HCEC 1CT (cell line): ENCODE results near the gene HILPDA.
A peak's percentile ranks its signal among the peaks of the same experiment; 100 is the strongest.

Experiments
- DNase-seq: peaks from one replicate; pipeline ENCODE4 v3.0.0-alpha.2; 2017

HILPDA gene, protein sequence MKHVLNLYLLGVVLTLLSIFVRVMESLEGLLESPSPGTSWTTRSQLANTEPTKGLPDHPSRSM

DNA sequence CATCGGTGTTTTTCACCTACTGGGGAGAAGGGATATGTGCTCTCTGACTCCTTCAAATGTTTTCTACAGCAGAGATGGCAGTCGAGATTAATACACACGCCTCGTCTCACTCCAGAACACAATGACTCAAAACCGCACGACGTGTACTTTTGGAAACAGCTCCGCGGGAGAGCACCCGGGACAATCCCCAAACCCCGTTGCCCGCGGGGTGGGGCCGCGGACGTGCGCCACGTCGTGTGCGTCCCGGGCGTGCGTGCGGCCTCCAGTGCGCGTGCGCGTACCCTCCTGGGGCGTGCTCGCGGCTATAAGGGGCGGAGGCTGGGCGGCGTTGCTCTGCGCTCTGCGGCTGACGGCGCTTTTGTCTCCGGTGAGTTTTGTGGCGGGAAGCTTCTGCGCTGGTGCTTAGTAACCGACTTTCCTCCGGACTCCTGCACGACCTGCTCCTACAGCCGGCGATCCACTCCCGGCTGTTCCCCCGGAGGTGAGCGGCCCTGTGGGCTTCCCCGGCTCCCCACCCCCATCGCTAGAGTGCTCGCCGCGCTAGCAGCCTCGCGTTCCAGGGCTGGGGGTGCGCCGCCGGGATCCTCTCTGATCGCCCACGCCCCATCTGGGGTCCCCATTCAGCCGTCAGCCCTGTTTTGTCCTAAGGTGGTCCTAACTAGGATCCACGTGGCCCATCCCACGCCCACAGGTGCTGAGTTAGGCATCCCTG, at the start of gene HILPDA:
HILPDA (plus strand) TSS at position 336 of the 712 bp plus-strand sequence. CDS start 1,391 bp downstream, outside the sequence.
- peak; percentile 96 for DNase-seq

DNA sequence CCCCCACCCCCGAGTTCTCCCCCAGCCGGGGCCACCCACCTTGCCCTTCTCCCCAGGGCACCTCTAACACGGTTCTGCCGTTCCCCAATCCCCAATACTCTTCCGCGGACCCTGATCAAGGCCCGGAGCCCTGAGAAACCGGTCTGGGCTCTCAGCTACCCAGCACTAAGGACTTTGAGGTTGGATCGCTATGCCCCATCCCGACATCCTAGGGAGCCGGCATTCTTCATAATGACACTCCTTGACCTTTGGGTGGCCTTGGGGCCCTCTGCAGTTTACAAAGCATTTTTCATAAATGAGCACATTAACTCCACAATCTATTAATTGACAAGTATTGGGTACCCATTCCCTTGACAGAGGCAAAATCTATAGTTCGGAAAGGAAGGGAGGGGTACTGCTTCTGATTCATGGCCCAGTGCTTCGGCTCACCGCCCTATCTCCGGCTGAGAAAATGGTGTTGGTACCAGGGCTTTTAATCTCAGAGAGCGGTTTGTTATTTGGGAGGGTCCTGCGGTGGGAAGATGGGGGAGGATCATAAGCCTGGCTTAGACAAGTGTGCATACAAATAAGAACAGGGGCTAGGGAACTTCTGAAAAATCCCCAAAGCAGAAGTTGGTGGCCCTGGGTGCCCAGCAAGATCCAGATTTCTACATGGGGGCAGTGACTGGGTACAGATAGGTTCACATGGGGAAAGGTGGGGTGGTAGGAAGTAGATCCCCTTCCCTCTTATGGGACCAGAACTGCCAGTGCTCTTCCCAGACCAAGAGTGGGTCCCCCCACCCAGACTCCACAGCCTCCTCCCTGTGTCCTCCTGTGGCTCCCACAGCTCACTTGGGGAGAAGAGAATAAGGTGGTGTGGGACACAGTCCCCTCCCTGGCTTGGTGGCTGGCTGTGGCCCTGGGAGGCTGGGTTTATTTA, 49.1 kb upstream of the HILPDA start:
- DNase-seq = no peak

DNA sequence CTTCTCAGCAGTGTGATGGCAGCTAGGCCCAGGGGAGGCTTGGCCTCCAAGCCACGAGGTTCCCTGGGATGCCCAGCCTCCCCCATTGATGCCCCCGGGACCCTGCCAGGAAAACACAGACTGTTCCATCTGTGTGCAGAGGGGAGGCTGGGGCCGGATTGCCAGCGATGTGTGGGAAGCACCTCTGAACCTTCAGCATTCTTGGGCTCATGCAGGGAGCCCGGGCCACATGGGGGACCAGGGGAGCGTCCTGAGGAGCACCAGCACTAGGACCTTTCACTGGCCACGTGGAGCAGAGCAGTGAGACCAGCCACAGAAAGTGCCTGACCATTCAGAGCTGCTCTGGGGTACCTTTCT, 48.5 kb upstream of the HILPDA start:
- no peak for DNase-seq

DNA sequence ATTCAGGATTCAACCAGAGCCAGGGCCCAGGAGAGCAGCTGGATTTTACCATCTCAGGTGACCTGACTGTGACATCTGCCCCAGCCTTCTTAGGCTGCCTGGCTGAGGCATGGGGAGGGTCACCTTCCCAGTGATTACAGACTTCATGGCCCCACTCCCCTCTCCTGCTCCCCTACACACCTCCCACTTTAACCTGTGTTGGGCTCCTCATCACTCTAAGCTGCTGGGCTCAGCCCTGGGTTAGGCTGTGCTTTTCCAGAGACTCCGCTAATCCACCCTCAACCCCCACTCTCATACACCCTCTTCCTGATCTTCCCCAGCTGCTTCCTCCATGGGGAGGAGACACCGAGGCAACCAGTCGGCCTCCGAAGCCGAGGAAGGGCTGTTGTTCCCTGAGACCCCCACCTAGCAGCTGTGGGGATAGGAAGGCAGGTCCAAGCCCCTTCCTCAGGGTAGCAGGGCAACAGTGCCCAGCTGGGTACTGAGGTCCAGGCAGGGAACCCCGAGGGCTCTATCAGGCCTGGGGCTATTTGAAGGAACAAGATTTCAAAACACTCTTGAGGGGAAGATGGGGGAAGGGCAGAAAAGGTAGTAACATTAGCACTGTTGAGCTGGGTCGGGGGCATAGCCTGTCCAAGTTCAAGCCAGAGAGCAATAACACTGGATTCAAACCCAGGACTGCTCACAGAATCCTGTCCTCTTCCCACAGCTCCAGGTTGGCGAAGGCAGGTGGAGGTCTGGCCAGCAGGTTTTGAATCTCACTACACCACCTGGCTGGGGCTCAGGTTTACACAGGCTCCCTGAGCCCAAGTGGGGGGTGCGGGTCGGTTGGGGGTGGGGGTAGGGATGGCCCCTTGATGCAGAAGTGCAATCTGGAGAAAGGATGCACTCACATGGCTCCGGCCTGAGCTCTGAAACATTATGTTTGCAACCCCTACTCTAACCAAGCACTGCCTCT, 47.6 kb upstream of the HILPDA start:
- no peak for DNase-seq

DNA sequence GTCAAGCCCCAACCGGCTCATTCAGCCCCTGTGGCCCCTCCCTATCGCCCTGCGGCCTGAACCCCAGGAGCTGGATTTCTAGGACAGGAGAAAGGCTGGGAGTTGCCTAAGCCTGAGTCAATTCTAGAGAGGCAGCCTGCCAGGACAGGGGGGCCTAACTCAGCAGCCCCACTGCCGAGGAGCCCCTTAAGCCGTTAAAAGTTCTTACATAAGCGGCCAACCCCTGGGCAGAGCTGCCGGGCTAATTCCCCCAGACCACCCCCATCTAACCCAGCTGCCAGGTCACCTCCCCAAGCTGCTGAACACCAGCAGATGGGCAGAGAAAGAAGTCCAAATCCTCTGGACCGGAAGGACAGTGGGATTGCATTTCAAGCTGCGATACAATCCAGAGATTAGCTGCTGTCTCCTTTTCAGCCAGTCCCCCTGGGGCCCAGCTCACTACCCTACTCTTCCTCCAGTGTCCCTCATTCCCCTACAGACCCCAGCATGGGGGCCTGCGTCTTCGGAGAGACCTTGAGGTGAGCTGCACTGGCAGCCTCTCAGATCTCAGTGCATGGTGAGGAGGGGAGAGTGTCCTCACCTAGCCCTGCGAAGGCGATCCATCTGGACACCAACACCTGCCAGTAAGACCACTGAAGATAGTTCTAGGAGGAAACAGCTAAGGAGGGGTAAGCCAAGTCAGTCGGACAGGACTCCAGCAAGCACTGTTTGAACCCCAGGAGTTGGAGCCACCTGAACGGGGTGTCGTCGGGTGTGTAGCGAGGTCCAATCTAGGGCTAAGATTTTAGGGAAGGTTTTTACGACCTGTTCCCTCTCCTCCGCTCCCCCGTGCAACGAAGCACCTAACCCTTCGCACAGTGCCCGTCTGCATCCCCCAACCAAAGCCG, 46.7 kb upstream of the HILPDA start:
- DNase-seq = peak; percentile 48

DNA sequence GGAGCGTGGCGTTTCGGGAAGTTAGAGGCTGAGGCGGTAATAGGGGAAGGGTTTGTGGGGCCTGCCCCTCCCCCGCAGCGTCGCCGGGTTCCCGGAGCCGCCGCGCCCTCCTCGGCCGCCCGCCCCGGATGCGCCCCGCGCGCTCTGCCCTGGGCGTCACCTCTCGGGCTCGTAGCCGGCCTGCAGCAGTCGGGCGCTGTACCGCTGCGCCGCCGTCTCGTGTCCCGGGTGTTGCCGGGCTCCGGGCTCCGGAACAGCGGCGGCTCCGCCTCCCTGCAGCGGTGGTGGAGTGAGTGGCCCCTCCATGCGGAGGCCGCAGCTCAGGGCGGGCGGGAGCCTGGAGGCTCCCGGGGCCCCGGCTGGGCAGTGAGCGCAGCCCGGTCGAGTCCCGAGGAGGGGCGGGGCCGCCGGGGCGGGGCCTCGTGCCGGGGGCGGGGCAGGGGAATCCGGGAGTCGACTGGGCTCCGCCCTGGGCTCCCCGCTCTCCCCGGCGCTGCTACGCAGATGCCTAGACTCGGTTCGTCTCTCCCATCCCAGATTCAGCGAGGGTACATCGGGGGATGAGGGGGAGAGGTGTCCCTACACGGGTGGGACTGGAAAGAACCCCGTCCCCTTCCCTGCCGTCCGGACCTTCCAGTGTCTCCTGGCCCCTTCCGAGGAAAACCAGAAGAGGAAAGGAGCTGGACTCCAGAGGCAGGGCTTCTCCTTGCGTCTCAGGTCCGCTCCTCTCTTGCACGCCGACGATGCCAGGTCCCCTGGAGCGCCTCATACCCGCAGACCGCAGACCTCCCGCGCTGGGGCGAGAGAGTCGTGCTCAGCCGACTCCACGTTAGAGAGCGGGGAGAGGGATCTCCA, 45.9 kb upstream of the HILPDA start, which contains the start of gene IMPDH1:
IMPDH1 (minus strand) TSS at position 387 of the 855 bp plus-strand sequence; CDS start at position 306, 81 bp downstream.
- DNase-seq = peak; percentile 79

DNA sequence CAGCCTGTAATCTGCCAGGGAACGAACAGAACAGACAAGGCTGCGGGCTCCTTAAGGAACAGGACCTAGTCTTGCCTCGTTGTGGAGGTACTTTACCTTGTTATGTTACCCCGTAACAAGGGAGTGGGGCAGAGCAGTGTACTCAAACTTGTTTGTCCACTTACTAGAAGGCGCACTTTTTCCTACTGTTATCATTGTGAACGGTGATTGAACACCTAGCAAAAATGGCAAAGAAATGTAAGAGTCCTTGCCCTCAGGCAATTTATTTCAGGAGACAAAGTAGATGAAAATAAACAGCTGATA, 45.3 kb upstream of the HILPDA start:
- no peak for DNase-seq

DNA sequence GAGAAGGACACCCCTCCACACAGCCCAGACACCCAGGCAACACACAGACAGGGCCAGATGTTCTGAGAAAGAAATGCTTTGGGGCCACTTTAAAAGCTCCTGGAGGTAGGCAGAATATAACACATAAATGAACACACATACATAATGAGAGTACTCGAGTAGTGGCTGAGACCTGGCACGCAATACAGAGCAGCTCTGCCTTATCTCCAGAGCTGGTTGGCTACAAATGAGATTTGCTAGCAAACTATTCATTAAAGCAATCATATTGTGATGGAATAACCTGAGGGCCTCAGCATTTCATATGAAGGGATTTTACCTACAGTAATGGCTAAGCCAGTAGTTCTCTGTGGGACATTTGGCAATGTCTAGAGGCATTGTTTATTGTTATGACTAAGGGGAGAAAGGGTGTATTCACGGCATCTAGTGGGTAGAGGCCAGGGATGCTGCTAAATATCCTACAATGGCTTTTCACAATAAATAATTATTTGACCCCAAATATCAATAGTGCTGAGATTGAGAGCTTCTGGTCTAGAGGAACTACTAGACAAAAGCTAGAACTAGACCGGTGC, 40.4 kb upstream of the HILPDA start:
- DNase-seq = no peak

DNA sequence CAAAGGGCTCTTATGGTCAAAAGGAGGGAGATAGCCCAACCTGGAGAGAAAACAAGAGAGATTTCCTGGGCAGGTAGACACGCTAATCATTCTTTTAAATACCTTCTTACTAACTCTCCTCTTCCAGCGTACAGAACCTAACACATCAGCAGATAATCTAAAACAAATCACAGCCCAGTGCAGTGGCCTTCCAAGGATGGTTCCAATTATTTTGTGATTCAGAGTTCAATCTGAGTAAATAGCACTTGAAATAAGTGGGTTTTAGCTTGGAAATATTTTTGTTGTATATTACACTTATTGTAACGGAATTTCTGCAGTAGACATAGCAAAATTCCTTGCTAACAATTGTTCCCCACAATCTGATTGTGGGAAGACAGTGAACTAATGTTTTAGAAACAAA, 38.6 kb upstream of the HILPDA start:
- DNase-seq = no peak

DNA sequence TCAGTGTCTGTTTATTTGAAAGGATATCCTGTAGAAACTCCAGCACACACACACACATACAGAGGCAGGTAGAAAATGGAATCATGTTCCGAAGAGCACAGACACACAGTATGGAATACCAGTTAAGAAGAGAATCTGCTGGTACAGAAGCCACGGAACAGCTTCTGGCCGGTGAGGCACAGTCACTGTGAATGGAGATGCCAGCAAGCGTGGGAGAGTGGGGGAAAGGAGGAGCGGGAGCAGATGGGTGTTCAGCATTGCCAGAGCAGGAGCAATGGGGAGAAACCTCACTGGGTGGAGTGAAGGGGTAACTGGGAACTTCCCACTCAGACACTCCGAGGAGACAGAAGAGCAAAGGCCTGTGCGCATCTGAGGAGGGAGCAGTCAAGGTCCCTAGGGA, 36.4 kb upstream of the HILPDA start:
- no peak for DNase-seq

DNA sequence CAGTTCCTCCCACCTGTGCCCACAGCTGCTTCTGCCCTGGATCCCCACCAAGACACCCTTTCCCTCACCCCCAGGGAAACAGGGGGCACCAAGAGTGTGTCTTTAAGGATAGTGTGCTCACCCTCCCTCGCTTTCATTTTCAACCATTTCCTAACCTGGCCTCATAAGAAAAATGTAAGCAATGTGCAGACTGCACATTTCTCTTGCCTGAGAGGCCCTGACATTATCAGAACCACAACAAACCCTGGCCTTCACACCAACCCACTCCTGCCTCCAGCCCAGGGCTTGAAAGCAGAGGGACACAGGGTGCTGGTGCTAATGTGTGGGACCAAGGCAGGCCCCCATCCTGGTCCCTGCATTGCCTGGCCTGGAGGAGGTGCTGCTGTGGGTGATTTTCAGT, 34.9 kb upstream of the HILPDA start:
- DNase-seq = no peak

DNA sequence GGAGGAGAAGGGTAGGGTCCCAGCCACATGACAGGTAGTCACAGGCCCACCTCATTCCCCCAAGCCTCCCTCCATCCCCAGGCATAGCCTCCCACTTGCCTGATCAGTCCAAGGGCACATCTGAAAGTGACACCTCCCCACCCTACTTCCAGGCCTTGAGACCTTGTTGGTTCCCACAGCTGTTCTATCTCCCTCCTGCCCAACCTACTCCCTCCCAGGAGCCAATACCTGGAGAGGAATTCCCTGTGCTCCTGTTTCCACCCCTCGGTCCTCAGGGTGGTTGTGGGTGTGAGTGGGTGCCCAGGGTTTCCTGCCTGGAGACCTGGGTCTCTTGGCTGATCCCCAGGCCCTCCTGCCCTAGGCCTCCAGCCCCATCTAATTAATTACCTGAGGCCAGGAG, 34.3 kb upstream of the HILPDA start:
- DNase-seq = no peak

DNA sequence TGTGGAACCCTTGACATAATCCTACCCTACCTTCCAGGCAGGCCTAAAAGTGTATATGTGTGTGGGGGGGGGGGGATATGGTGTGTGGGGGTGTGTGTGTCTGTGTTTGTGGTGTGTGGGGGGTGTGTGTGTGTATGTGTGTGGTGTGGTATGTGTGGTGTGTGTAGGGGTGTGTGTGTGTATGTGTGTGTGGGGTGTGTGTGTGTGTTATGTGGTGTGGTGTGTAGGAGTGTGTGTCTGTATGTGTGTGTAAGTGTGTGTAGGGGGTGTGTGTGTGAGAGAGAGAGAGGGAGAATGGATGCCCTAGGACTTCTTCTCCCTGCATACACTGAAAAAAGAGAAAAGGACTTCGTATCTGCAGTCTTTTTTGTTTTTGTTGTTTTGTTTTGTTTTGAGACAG, 33.6 kb upstream of the HILPDA start:
- no peak for DNase-seq

DNA sequence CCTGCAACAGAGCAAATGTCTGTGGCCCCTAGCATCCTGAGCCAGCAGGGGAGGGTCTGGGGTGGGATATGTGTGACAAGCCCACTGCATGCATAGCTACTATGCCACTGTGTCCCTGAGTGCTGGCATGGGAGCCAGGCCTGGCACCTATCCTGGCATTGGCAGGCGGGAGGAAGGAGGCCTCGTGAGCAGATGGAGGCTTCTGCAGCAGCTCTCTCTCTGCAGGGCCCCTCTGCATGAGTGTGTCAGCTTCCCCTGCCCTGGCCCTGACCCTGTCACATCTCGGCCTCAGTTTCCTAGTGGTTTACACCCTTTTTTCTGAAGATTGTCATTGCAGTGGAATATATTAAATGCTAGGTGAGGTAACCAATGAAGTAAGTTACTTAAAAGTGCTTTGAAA, 32.8 kb upstream of the HILPDA start:
- no peak for DNase-seq

DNA sequence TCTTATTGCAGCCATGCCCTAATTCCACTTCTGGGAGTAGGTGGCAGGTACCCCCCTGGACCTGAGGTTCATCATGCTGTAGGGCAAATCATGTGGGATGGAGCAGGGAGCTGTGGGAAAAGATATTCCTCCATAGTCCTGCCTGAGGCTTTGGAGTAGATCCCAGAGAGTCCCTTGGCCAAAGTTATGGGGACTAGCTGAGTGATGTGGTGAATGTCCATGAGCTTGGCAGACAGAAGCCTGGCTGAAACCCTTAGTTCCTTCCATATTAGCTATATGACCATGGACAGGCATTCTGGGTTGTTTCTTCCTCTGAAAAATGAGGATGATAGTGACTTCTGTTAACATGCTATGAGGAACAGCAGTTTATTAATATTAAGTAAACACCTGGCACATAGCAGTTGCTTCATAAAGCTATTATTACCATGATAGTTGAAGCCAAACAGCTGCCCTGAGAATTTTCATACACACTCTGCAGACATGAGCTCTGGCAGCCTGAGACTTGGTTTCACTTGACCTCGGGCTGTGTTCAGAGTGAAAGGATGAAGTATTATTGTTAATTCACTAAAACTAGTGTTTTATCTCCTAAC, 30.9 kb upstream of the HILPDA start:
- DNase-seq = no peak

DNA sequence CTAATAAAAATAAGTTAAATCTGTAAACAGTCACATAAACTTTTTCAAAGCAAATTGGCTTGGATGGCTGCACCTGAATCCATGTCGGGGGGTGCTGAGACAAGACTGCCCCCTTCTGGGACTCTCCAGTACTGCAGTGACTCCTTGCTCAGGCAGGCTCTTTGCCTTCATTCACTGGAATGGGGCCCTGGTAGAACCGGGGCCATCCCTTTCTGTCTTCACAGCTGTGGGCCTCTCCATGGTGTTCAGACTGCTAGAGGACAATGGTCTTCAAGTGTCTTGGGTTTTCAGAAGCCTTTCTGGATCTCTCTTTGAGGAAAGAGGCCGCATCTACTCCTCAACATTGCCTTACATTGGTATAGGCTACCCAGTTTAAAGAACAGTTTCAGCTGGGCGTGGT, 29.8 kb upstream of the HILPDA start:
- peak; percentile 32 for DNase-seq

DNA sequence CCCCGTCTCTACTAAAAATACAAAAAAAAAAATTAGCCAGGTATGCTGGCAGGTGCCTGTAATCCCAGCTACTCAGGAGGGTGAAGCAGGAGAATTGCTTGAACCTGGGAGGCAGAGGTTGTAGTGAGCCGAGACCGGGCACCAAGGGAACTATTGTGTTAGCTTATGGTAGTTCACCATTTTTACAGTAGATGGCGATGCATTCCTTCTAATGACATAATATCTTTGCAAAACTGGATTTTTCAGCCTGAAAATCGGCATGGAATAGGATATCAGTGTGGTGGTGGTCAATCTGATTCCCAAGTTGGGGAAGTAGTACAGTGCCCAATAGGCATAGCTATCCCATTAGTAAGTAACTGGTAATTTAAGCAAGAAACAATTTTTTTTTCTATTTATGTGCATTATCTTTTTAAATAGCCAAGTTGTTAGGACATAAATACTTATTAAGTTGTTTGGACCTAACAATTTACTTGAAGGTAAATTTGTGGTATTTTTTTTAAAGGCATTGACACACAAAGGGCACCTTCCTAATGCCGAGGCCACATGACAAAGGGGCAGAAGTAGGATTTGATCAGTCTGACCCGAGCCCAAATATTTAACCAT, 28.3 kb upstream of the HILPDA start:
- DNase-seq = peak; percentile 50

DNA sequence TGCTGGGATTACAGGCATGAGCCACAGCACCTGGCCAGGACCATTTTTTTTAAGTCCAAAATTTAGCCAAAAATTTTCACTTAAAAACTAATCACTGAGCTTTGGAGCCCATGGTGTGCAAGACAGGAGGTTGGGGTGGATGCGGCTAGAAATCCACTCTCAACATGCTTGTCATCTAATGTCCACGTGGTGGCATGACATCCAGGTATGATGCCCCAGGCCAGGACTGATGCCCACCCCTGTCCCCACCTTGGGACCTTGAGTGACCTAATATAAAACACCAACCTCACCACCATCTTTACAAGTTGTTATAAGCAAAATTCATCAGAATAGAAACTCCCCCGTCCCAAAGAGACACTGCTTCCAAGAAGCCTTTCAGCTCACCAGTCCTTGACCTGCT, 25.5 kb upstream of the HILPDA start:
- no peak for DNase-seq

DNA sequence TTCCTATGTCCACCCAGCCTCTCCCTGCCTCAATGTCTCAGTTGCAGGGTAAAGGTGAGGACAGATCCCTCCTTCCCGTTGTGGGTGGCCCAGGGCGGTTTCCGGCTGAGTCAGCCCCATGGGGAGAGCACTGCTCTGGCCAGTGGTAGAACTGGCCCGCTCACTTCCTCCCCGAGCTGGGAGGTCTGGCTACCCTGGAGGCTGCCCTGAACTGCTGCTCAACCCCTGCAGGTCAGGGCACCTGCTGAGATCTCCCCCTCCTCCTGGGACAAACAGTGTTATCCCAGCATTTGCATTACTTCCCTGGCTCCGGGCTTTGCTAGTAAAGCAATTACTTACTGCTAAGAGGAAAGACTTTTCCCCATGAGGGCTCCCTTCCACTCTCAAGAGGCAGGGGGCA, 24.5 kb upstream of the HILPDA start:
- DNase-seq = no peak

DNA sequence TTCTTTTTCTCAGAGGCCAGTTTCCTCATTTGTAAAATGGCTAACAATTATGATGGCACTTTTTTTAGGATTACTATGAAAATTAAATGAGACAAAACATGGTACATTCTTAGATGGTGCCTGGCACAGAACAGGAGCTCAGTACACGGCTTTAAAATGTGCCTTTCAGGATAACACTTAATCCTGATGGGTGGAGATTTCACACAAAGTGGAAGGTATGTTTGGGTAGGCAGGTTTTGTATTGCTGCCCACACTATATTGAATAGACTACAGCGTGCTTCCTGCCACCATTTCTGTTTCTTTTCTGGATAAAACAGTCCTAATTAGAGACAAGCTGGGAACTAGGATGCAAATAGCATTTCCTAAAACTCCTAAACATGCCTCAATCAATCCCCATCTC, 23.9 kb upstream of the HILPDA start:
- DNase-seq = no peak
